DOHH2 (cell line): ENCODE data around the gene PDE3B.

Experiments used
- CTCF ChIP-seq: fragments of 200-600 bp; sonication (generic); IDR thresholded peaks from one replicate; pipeline ENCODE4 v1.5.1; 2014; ENCODE audit warnings: antibody characterized with exemption, mild to moderate bottlenecking, low read depth, low read length; ENCODE audit not compliant: poor library complexity, severe bottlenecking
- EZH2phosphoT487 ChIP-seq: fragments of 200-600 bp; sonication (generic); IDR thresholded peaks from 2 replicates; pipeline ENCODE4 v1.6.1; 2017; ENCODE audit warnings: borderline replicate concordance, mild to moderate bottlenecking, antibody characterized with exemption, low read length, moderate library complexity, mixed read lengths

DNA sequence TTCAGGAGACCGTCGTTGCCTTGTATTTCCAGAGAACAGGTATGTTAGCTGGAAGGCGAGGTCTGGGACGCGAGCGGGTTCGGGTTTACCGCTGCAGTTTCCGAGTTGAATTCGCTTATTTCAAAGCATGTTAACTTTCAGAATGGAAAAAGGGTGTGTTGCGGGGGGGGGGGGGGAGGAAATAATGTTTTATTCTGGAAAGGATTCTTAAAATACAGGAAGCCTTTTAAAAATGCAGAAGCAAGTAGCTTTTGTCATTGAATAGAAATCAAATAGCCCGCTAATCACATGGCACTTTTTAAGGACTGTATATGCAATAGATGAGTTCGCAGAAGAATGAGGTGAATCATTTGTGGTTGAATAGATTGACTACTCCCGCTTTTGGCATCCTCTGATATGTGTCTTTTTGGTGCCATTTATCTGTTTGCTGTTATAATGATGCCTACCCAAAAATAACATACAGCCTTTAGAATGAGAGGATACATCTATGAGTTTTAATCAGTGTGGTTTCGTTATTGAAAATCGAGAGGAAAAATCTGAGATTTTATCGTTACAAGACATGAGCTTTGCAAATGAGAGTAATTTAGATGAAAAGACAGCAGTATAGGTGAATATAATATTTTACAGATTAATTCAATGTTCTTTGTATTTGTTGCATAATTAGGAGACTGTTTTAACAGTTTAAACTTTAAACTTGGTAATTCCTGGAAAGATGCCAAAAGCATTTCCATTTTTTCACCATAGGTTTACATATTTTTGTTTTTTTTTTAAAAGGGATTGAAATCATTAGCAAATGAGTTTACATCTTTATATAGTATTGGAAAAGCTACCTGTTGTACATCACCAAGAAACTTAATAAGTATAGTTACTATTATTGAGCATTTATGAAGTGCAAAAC is 1.7 kb downstream of the PDE3B start:
- TF ChIP-seq CTCF = no peak
- 0 out of 2 replicates have a peak, but pooled peaks have one; percentile 21 for TF ChIP-seq EZH2phosphoT487
